ENCODE measurements around the gene FKRP.
"Not testable (repeated sequence)": the region's sequence is repeated elsewhere in the genome, so short reads cannot be mapped to it uniquely, and the experiment has no call there.

The FKRP gene

GRCh38 chr19:46786236-46787039 is 40.6 kb downstream of the FKRP start:
- no peak for DNase-seq

GRCh38 chr19:46787040-46787330 is 41.1 kb downstream of the FKRP start:
- DNase-seq, result no peak

- no peak for DNase-seq
Measured at GRCh38 chr19:46787331-46788261, 41.7 kb downstream of the FKRP start.

GRCh38 chr19:46788262-46788967 is 42.6 kb downstream of the FKRP start, which contains the start of gene SLC1A5:
SLC1A5 (minus strand) TSS chr19:46788594; CDS start chr19:46787965, 629 bp downstream.
- DNase-seq, result peak; percentile 23 to 79

GRCh38 chr19:46788968-46789338 is 43.1 kb downstream of the FKRP start:
- no peak for DNase-seq

- DNase-seq, result no peak
Measured at GRCh38 chr19:46789371-46789770, 43.5 kb downstream of the FKRP start.

- DNase-seq, result no peak
Measured at GRCh38 chr19:46791944-46792343, 46.1 kb downstream of the FKRP start.

GRCh38 chr19:46797881-46798280 is 52.0 kb downstream of the FKRP start:
- DNase-seq, result no peak

GRCh38 chr19:46798713-46799112 is 52.9 kb downstream of the FKRP start:
- no peak for DNase-seq

- no peak for DNase-seq
Measured at GRCh38 chr19:46802152-46802551, 56.3 kb downstream of the FKRP start.

GRCh38 chr19:46803555-46803954 is 57.7 kb downstream of the FKRP start:
- no peak for DNase-seq

GRCh38 chr19:46804432-46804831 is 58.6 kb downstream of the FKRP start:
- DNase-seq, result not testable (repeated sequence)

GRCh38 chr19:46806656-46807055 is 60.8 kb downstream of the FKRP start:
- no peak for DNase-seq

All from hippocampal formation (tissue), 2 donors.